ENCODE data around the gene MCUR1. TPM values are rescaled to one million over a fixed set of nuclear protein-coding genes. Genes with fewer than 3 reads are reported as not detected.

Gene MCUR1
- total and polyA plus RNA-seq, 2 experiments from 2014 or later, result 13.8 to 51.6 TPM

DNA sequence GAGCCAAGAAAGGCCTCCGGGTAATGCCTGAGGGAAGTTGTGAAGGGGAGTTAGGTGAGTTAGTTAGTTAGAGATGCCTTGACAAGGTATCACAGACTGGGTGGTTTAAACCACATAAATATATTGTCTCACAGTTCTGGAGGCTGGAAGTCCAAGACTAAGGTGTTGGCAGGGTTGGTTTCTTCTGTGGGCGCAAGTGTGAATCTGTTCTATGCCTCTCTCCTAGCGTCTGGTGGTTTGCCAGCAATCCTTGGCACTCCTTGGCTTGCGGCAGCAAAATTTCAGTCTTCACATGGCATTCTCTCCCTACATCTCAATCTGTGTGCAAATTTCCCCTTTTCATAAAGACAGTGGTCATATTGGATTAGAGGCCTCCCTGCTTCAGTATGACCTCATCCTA, 73.0 kb downstream of the MCUR1 start:
- Histone ChIP-seq H3K4me1 (ENCODE audit: low read depth) (no peaks in the 10 kb centered on the region), H3K36me3 (no peaks in the 10 kb centered on the region), H3K4me3 (no peak overlapping the region), H3K27me3 (no peaks in the 10 kb centered on the region), H3K27ac (no peak overlapping the region), H3K9me3 (ENCODE audit: low read depth) (no peaks in the 10 kb centered on the region)
- no peak for DNase-seq (ENCODE audit: low read depth in 1 of 2, low spot score in 1 of 2)
- TF ChIP-seq, protein P1, sequence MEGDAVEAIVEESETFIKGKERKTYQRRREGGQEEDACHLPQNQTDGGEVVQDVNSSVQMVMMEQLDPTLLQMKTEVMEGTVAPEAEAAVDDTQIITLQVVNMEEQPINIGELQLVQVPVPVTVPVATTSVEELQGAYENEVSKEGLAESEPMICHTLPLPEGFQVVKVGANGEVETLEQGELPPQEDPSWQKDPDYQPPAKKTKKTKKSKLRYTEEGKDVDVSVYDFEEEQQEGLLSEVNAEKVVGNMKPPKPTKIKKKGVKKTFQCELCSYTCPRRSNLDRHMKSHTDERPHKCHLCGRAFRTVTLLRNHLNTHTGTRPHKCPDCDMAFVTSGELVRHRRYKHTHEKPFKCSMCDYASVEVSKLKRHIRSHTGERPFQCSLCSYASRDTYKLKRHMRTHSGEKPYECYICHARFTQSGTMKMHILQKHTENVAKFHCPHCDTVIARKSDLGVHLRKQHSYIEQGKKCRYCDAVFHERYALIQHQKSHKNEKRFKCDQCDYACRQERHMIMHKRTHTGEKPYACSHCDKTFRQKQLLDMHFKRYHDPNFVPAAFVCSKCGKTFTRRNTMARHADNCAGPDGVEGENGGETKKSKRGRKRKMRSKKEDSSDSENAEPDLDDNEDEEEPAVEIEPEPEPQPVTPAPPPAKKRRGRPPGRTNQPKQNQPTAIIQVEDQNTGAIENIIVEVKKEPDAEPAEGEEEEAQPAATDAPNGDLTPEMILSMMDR (IDR thresholded peaks at IDR 0.05; ENCODE audit: low read depth, low read length), result no peak

Other genes with a start within 250 kb of the MCUR1 start
- gene SIRT5, start 240.0 kb downstream of the MCUR1 start, total RNA-seq, result 16.3 and 17.2 TPM in 2 replicates
- gene SIRT5, start 240.0 kb downstream of the MCUR1 start, polyA plus RNA-seq, result 21.7 and 26.8 TPM in 2 replicates
- 109 and 154 TPM in 2 replicates for gene NOL7, start 199.2 kb downstream of the MCUR1 start, total RNA-seq
- 107 and 144 TPM in 2 replicates for gene NOL7, start 199.2 kb downstream of the MCUR1 start, polyA plus RNA-seq
- 32.3 and 35.2 TPM in 2 replicates for gene RANBP9, start 102.7 kb downstream of the MCUR1 start, total RNA-seq
- gene RANBP9, start 102.7 kb downstream of the MCUR1 start, polyA plus RNA-seq, result 42.4 and 55.4 TPM in 2 replicates
- 0.78 and 1.3 TPM in 2 replicates for gene RNF182, start 110.4 kb upstream of the MCUR1 start, total RNA-seq
- 0.45 and 1.1 TPM in 2 replicates for gene RNF182, start 110.4 kb upstream of the MCUR1 start, polyA plus RNA-seq